Stimulated activated CD4-positive, alpha-beta T cell treated with anti-CD3 and anti-CD28 coated beads, Interleukin-15, amount 100 ng/mL, for 24 hours (primary cell): ENCODE results near the gene ARPC5.

ENCODE experiments used
- DNase-seq: peaks from one replicate; pipeline ENCODE4 v3.0.0-alpha.2; 2020

ARPC5 gene

DNA sequence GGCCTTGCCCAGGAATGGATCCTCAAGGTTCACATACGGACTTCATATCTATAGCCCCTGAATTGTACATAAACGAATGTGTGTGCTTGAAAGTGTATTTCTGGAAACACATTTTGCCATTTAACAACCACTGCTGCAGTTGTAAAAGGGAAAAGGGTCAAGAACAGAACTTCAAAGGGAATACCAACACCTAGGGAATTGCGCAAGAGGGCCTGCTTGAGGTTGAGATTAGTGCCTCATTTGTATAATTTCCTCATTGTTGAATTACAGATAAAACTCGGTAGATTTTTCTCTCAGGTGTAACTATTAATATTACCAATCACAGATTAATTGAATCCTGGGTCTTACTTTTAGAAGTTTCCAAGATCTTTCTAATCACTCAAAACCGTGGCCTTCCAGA lies 51.4 kb downstream of the ARPC5 start:
- DNase-seq: no peak

DNA sequence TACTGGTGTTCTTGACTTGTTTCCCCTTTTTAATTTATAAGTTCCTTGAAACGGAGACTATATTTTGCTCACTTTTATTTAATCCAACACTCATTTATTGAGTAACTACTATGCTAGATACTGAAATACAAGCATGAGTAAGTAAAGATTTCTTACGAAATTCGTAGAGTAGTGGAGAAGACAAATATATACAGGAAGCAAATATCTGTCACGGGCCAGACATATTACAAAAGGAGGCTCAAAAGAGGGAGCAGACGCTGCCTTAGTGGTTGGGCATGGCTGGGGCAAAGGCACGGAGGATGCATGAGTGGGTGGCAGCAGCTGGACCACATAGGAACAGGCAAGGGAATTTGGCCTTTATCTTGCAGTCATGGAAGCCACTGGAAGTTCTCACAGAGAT lies 52.1 kb downstream of the ARPC5 start:
- no peak for DNase-seq

DNA sequence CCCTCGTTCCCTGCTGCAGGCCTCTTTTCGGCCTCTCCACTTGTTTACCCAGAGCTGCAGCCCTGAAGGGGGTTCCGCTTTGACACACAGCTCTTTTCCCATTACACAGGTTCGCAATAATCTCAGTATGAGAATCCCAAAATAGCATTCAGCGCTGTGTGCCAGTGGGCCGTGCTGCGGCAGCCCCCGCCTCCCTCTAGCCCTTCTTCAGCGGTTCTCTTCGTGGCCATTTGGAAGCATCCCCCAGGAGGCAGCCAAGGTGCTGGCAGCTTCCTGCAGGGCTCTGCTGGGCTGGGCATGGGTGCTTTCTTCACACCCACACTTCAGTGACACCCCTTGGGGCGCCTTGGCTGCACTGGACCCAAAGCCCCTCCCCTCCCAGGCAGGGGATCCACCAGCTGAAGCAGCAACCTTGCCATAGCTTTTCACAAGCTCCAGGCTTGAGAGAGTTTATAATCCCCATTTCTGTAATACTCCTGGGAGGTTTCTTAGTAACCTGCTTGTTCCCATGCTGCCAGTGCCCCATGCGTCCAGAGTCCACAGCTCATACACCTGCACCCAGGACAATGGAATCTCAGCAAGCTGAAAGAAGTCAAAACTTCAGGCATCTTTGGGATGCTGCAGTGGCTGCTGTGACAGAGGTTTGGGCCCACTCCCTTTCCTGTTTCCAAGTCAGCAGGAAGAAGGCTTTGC lies 53.4 kb downstream of the ARPC5 start:
- DNase-seq: no peak

DNA sequence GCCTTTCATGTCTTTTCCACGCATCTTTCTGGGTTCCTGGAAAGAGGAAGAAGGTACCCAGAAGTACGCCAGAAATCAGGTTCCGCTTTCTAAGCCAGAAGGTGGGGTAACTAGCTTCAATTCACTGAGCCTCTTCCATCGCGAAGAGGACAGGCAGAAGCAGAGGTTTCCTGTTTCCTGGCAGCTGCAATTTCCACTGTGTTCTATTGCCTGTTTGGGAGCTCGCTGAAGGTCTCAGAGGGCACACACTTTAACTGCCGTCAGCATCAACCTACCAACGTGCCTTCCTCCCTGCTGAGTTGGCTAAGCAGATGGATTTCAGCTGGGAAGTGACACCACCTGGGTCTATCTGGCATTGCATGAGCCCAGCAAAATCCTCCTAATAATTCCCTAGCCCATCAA lies 55.3 kb downstream of the ARPC5 start:
- DNase-seq: no peak

DNA sequence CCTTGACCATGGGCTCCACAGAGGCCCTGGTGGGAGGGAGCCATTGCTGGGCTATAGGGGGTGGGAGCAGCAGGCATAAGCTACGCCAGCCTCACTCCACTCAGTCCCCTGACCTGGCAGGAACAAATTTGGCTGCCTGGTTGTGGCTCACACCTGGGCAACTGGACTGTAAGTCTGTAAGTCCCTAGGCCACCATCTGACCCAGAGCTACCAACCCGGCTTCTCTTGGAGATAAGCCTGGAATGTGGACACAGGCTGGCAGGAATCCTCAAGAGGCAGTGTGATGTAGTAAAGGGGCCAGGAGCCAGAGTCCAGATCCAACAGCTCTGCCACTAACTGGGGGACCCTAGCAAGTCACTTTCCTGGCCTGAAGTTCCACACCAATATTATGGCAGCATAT lies 56.7 kb downstream of the ARPC5 start:
- no peak for DNase-seq

DNA sequence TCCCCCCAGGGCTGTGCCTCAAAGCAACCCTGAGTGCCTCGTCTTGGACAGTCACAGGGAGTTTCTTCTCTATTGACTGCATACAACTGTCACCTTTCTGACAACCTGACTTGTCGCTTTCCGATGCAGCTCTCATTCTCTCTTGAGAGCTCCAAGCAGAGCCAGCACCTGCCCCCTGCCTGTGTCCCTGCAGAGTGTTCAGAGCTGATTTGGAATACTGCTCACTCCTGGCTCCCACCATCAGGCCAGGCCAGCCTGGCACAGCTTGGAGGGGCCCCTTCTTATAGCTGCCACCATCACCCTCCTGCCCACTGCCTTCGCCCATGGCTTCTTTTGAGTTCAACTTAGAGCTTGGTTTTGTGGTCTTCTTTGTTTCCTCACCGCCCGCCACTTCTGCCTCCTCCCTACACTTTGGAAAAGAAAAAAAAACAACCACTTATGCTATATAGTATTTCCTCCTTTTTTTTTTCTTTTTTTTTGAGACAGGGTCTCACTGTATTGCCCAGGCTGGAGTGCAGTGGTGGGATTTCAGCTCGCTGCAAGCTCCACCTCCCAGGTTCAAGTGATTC lies 57.6 kb downstream of the ARPC5 start:
- no peak for DNase-seq

DNA sequence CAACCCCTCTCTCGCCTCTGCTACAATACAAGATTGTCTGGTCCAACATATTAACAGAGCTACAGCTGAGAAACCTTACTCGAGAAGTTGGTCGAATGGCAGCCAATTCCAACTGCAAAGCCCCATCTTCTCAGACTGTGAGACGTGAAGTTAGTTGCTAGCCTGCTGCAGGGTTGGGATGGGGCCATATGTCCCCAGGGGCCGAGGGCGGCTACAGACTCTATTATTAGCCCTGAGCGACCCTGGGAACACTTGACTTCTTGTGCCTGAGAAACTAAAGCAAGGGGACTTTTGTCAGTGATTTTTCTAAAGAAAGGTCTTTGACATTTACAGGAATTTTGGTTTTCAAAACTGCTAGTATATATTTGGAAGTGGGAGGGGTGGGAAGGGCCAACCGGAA lies 59.0 kb downstream of the ARPC5 start:
- no peak for DNase-seq

DNA sequence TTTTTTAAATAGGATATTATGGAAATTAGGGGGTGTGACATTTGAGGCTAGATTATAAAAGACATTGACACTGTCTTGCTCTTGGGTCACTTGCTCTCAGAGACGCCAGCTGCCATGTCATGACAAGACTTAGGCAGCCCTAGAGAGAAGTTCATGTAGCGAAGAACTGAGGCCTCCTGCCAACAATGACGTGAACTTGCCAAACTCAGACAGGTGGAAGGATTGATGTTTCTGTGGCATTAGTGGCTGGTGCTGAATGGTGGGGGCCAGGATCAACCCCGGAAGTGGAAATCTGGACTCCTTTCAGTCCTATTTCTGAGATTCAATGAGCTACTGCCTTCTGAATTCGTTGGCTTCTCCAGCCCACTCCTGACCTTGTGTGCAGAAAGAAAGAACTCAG lies 60.0 kb downstream of the ARPC5 start:
- DNase-seq: no peak

DNA sequence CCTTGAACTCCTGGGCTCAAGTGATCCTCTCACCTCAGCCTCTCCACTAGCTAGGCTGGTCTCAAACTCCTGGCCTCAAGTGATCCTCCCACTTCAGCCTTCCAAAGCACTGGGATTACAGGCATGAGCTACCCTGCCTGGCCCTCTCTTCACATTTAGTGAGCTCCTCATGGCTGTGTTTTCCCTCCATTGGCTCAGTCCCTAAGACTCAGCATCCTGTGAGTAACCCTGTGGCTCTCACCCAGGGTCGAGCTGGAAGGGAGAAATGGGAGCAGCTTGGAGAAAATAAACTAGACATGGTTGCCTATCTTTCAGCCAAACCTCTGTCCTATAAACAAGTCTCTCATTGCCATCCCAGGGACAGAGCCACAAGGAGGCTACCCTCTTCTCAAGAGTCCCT lies 62.9 kb downstream of the ARPC5 start:
- no peak for DNase-seq

DNA sequence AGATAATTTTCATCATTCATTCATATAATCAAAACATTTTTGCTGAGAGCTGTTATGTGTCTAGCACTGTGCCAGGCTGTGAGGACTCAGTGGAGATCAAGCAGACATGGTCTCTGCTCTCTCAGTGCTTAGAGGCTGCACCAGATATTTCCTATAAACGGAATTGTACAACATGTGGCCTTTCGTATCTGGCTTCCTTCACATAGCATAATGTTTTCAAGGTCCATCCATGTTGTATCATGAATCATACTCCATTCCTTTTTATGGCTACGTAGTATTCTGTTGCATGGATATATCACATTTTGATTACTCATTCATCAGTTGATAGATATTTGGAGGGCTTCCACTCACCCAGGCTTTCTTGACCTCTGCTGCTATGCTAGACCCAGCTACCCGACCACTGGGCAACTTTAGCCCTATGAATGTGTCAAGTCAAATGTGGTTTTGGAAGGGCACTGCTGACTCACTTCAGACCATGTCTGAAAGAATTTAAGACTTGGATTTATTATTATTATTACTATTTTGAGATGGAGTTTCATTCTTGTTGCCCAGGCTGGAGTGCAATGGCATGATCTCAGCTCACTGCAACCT lies 63.8 kb downstream of the ARPC5 start:
- DNase-seq: no peak
